Measurements from ENCODE around the gene GTF3A.

The GTF3A gene

DNA sequence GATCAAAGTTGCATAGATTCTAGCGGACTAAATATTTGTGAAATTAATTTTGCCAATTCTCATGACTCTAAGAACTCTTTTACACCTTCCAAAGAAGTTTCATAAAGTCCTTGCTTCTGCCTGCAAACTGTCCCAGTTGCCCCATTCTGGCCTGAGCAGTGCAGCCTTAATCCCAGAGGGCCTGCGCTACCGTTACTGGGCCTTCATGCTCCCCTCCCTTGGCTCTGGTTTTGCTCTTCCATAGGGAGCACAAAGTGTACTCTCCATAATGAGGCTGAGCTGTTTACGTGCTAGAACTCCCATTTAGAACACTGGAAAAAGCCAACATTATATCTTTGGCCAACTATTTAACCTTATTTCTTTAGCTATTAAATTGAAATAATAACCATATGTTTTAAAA lies 23.9 kb downstream of the GTF3A start:
- no peak for DNase-seq (ENCODE audit: low read depth in 2 of 2)

DNA sequence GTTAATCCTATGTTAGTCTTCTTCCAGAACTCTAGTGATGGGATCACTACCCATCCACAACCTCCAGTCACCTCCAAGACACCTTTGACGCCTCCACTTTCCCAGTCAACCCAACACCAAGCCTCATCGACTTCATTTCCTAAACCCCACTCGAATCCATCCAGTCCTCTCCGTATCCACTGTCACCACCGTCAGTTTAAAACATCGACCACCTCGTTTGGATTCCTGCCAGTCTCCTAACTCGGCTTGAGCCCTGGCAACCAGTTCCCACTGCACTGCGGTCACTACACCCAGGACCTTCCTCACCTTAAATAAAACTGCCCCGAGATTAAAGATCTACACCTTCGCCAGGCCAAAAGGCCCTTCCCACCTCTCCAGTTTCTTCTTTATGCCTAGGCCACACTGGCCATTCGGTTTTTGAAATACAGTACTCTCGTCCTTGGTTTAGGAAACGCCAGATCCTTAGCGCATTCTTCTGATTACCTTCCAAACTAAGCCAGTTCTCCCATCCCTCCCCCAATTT lies 24.7 kb downstream of the GTF3A start:
- DNase-seq (ENCODE audit: low read depth in 2 of 2): no peak

DNA sequence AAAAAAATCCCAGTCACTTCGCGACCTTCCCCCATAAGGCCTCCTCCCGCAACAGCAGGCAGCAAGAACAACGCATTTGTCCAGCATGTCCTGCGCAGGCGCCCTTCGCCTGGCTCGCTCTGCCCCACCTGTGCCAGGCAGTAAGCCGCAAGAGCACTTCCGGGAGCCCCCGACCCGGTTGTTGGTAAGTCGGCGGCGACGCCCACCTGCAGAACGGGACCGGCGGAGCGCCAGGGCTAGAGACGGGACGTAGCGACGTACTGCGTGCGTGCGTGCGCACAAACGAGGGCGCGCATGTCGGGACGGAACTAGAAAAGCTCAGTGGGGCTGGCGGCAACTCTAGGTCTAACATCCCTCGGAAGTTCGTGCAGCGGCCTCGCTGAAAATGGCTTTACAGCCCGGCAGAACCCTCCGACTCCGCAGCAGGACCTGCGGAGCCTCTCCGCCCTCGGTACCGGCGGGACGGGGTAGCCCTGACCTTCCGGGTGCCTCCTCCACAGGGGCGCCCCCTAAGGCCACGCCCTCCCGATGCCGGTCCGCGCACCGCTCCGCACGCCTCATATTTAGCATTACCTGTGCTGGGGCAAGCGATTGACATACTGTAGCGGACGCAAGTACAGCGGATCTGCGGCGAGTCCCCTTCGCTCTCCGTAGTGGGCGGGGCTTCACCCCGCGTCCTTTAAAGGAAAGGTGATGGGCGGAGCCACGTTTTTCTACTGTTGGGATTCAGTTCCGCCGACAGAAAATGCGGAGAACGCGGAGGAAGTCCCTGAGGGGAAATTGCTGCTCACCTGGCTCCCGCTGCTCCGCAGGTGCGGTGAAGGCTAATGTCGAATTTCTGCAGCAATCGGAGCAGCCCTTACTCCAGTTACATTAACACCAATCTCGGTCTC lies 25.8 kb downstream of the GTF3A start, which contains the start of gene MTIF3:
TSS of gene MTIF3 (minus strand) at position 629 of the 893 bp plus-strand sequence. CDS start 10,116 bp downstream, outside the sequence.
- DNase-seq (ENCODE audit: low read depth in 2 of 2): peak; percentile 93 to 94

DNA sequence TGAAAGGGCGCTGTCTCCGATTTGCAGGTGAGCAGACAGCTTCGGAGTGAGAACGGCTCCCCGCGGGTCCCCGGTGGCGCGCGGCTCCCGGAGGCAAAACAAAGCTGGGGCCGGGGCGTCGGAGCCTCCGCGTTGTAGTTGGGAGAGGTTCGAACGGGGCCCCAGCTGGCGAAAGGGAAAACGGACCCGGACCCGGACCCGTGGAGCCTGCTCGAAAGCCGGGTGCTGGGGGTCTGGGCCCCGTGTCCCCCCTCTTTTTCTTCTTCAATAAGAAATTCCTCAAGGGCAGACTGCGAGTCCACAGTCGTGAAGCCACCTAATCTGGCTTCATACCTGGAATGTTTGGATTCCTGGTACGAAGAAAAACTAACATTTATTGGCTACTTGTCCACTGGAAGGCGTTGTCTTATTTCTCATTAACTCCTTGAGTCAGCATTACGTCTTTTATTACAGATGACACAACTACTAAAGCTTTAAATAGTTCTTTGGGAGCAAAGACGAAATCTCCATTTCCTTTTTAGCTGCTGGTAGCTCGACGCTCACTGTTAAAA lies 26.6 kb downstream of the GTF3A start:
- DNase-seq (ENCODE audit: low read depth in 2 of 2): peak in 1 of 2 donors; percentile 16

DNA sequence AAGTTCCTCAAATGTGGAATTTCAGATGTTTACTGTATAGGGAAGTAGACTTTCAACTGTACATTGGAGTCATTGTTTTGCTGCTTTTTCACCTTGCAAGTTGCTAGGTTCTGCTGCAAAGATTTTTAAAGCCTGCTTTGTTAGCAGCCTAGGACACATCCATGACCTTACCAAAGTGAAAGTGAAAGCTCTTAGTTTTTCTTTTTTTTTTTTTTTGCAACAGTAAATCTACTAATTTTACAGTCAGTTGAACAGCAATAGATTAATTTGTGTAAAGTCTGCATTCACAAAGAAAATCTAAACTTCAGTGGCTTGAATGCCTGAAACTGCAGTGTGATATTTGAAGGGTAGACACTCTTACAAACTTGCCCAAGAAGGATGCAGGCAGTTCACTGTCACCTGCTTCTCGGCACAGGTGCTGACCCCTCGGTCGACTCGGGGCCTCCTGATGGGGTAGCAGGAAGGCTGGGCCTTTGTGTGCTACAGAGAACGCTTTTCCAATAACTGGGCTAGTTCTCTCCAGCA lies 31.0 kb downstream of the GTF3A start:
- no peak for DNase-seq (ENCODE audit: low read depth in 2 of 2)

DNA sequence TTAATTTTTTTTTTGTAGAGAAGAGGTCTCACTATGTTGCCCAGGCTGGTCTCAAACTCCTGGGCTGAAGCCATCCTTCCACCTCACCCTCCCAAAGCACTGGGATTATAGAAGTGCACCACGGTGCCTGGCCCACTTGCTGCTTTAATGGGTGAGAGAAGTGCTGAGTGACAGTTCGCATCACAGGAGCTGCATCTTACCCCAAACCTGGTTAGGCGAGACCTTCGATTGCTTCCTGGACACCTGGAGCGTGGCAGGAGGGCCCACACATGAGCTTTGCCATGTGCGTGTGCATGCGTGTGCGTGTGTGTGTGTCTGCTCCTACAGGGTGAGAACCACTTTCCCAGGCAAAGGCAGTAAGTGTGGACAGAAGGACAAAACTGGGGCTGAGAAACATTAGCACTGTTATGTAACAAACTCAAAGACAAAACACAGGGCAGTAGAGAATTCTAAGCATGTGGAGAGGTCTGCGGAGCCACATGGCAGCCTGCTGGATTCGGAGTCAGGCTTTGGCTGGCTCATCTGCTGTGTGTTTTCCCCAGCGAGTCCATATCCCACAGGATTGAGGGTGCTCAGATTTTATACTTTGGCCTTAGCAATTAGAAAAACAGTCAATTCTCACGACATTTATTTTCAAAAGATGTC lies 37.6 kb downstream of the GTF3A start:
- no peak for DNase-seq (ENCODE audit: low read depth in 2 of 2)

DNA sequence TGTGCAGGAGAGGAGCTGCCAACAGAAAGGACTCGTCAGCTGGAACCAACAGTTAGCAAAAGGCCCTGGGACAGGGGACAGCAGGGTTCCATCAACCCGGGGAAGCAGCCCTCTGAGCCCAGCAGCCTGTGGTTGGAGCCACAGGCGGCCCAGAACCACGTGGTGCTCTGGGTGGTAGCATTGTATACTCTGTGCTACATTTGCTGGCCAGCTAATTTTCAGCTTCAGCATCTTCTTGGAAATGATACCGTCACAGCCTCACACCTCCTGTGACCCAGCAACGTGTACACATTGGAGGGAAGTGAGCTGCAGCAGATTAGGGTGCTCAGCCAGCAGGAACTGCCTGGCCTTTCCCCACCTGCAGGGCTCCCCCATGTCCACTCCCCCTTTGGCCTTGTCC lies 39.1 kb downstream of the GTF3A start:
- no peak for DNase-seq (ENCODE audit: low read depth in 2 of 2)

DNA sequence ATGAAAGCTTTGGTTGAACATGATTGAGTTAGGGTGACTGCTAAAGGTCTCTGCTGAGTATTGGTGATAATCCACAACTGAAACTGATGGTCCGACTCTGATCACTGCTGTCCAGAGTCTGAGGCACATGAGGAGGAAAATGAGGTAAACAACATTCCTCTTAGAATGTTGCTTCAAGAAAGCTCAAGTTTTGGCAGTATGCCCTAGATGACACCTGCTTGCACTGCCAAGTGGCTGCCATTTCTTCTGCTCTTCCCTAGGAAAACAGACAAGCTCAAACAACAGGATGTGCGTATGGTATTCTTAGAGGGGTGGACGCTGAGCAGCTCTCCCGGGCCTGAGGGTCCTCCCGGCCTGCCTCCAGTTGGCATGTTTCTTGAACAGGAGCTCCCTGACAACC lies 41.2 kb downstream of the GTF3A start:
- DNase-seq (ENCODE audit: low read depth in 2 of 2): no peak

DNA sequence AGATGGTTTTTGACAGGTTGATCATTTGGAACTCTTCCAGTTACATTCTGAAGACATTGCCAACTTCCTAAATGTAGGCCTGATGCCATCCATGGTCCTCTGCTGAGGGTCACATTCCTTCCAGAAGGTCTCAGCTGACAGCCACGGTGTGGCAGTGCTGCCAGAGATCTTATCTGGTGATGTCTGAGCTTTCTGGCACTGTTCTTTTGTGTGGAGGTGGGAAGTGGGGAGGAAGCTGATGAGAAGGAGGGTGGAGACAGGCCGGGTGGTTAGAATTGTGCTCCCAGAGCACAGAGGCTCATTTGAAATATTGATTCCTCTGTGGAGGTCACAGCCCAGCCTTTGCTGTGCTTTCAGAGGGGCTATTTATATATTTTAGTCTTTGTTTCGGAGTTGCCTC lies 42.1 kb downstream of the GTF3A start:
- DNase-seq (ENCODE audit: low read depth in 2 of 2): no peak

DNA sequence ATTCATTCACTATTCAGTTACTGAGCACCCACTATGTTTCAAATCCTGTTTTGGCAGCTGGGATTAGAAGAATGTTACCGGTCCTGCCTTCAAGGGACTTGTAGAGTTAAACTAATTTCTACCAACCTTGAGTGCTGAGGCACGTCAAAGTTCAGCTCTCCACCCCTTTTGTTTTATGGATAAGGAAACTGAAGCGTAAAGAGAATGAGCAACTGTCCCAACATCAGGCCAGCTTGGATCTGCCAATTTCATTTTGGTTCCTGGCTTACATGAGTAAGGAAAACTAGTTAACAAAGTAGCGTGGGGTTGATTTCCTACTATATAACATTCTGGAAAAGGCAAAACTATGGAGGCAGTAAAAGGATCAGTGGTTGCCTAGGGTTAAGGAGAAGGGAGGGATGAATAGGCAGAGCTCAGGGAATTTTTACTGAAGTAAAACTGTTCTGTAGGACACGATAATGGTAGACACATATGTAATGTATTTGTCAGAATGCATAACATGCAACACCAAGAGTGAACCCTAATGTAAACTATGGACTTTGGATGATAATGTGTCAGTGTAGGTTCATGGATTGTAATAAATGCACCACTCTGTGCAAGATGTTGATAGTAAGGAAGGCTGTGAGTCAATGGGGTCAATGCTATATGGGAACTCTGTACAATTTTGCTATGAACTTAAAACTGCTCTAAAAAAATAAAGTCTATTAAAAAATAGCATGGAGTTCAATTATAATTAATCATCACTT lies 45.8 kb downstream of the GTF3A start:
- no peak for DNase-seq (ENCODE audit: low read depth in 2 of 2)

DNA sequence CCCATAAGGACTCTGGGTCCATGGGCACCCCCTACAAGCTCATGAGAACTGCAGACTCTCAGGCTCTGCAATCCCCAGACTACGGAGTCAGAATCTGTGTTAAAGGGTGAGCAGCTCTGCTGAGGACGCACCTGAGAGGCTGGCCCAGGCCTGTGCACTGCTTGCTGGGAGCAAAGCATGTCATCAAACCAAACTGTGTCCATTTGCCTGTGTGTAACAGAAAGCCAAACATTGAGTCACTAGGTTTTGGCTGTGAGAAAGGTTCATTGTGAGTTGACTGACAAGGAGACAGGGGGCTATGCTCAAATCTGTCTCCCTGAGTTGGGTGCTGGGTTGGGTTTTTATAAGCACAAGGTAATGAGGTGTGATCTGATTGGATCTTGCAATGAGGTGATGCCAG lies 48.0 kb downstream of the GTF3A start:
- DNase-seq (ENCODE audit: low read depth in 2 of 2): no peak

DNA sequence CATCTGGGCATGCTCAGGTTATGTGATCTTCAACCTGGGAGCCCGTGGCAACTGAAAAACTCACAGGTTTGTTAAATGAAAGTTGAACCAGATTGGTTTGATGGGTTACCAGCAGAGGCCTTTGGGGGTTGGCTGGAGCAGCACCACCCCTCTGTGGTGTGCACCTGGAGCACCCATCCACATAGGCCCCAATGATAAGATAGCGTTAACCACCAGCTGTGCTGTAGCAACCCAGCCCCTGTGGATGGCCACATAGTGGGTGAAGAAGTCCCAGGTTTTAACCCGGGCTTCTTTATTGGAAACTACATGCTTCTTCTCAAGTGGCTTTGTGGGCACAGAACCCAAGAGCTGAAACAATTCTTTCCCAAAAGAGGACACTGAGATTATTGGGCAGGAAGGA lies 48.5 kb downstream of the GTF3A start:
- DNase-seq (ENCODE audit: low read depth in 2 of 2): no peak

DNA sequence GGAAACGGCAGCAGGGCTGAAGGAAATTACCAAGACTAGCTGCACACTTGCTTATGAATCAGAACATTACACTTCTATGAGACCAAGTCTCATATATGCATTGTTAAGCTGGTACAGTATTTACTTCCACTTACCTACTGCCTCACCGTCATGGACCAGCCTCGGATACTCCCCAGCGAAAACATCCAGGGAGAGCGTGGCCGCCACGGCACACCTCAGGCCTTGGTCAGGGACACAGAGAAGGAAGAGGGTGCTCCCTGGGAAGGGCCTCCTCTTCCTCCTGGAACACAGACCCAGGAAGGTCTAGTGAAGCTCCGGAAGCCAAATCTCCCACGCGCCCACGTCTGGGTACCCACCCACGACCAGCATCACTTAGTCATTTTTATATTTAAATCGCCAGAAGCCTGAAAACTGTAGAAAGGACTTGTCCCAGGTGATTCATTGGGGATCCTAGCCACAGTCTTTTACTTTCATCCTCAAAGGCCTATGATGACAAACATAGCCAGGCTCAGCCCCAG lies 50.4 kb downstream of the GTF3A start:
- DNase-seq (ENCODE audit: low read depth in 2 of 2): no peak

DNA sequence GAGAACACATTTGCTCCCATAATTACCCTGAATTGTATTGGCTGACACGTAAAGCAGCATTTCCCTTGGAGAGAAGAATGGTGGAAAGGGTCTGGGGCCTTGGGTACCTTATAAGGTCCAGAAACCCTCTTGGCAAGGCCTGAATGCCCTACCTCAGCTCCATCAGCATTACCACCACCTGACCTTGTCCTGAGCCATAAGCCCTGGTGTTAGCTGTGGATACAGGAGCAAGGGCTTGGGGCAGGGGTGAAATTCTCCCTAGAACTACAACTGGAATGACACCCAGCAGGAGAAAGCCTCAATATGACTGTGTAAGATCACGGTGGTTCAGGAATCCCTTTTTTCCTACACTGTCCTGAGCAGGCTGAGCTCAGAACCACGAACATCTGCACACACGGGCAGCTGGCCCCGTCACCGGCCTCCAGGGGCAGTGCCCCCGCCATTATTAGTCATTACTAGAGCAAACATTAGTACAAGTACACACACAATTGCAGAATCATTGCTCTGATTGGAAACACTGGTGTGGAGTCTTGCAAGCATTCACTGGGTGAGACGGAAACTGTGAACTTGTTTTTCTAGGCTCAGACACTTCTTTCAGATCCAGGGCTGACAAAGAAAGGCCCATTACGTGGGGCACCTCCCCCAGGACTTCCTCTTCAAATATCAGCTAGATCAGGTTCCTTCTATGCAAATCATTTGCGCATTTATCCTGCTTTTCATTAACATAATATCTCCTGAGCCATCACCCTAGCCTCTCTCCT lies 52.7 kb downstream of the GTF3A start:
- no peak for DNase-seq (ENCODE audit: low read depth in 2 of 2)

DNA sequence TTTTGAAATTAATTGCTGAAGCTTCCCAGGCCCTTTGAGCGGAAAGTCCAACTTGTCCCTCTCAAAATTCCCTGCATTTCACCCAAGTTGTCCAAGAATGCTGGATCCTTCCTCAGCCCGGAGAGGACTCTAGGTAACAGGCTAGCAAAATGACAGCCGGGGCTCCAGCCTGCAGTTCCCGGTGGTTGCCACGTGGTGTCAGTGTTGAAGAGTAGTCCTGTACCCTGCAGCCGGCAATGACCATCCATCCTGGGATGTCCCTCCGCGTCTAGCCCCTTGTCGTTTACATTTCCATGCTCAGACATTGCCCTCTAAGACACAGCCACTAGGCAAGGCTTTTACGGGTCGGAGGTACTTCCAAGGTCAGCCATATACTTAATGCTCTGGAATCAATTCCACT lies 57.3 kb downstream of the GTF3A start:
- no peak for DNase-seq (ENCODE audit: low read depth in 2 of 2)

DNA sequence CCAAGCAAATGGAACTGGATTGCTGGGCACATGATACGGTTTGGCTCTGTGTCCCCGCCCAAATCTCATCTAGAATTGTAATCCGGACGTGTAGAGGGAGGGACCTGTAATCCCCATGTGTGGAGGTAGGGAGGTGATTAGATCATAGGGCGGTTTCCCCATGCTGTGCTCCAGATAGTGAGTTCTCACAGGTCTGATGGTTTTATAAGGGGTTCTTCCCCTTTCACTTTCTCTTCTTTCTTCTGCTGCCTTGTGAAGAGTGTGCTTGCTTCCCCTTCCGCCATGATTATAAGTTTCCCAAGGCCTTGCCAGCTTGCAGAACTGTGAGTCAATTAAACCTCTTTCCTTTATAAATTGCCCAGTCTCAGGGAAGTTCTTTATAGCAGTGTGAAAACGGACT lies 58.6 kb downstream of the GTF3A start:
- DNase-seq (ENCODE audit: low read depth in 2 of 2): no peak

DNA sequence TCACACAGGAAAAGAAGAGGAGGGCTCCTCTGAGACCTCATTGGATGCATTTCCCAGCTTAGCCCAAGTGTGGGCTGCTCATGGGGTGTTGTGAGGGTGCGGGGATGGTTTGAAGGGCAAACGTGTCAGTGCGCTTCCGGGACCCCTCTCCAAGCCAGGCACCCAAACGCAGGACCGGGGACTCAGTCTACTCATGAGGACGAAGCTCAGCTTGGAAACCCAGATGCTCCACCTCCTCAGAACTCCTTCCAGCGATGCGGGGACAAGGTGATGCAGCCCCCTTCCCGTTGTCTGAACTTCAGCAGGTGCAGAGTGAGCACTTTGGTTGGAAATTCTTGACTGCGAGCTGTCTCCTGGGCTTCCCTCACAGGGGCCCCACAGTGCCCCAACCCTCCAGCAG lies 59.0 kb downstream of the GTF3A start:
- no peak for DNase-seq (ENCODE audit: low read depth in 2 of 2)

All from stimulated activated CD8-positive, alpha-beta memory T cell treated with anti-CD3 and anti-CD28 coated beads, Interleukin-7, amount 100 ng/mL, for 4 hours (primary cell).